Prostate gland (tissue), 2 donors: ENCODE measurements around the gene TFF1. TPM values are rescaled to one million over a fixed set of nuclear protein-coding genes. Genes with fewer than 3 reads are reported as not detected.

Experiments used
- DNase-seq: peaks from one replicate; pipeline ENCODE4 v3.0.0-alpha.2; 2019; ENCODE audit warnings: low spot score
- H3K27ac ChIP-seq, 2 donors: fragments of 200-600 bp; sonication (generic); 2 replicates each; pipeline ENCODE4 v1.5.1; 2017 to 2019
- H3K27me3 ChIP-seq: fragments of 200-600 bp; sonication (generic); replicated peaks from 2 replicates; pipeline ENCODE4 v1.5.1; 2019; ENCODE audit not compliant: insufficient read depth
- H3K36me3 ChIP-seq, 2 donors: fragments of 200-600 bp; sonication (generic); 1 replicate in 1 of 2; 2 replicates in 1 of 2; pipeline versions ENCODE4 v1.5.1 to v1.8.1; 2017 to 2019
- H3K4me1 ChIP-seq: fragments of 200-600 bp; sonication (generic); replicated peaks from 2 replicates; pipeline ENCODE4 v1.5.1; 2019
- H3K4me3 ChIP-seq, 2 donors: fragments of 200-600 bp; sonication (generic); 2 replicates each; pipeline ENCODE4 v1.5.1; 2017 to 2019
- H3K9me3 ChIP-seq: fragments of 200-600 bp; sonication (generic); 2 replicates; pipeline ENCODE4 v1.5.1; 2017
- CTCF ChIP-seq, 4 experiments: fragments of 200-600 bp in 2 of 4; fragments of 450-650 bp in 2 of 4; sonication (generic) in 2 of 4; IDR thresholded peaks; 1 replicate in 3 of 4; 2 replicates in 1 of 4; pipeline ENCODE4 v1.5.1; 2016 to 2019; ENCODE audit warnings: antibody characterized with exemption in 4 of 4, mild to moderate bottlenecking in 2 of 4, moderate library complexity in 2 of 4
- POLR2A ChIP-seq: fragments of 450-650 bp; IDR thresholded peaks from one replicate; pipeline ENCODE4 v1.6.1; 2016; ENCODE audit warnings: antibody characterized with exemption, mild to moderate bottlenecking
- POLR2AphosphoS5 ChIP-seq: sonication (generic); formaldehyde crosslinking; IDR thresholded peaks from one replicate; pipeline ENCODE4 v1.6.1; 2017; ENCODE audit warnings: antibody characterized with exemption
- WGBS: methylation state at CpG from one replicate; pipeline ENCODE4 v1.1.5; 2018; 5-methylcytosine and 5-hydroxymethylcytosine counted together
- intact Hi-C: fragments of 100-400 bp; cut with DNase I; formaldehyde crosslinking; loops from one replicate; pipeline ENCODE4 v1.14.2; 2022
- total RNA-seq, 2 donors: library from RNA; depleted of rRNA; stranded (reverse); fragments of >200 nt; gene quantifications; one replicate each; pipeline ENCODE4 v1.1.0, GENCODE V29; 2016

The TFF1 gene
- total RNA-seq, 2 donors from 2014 or later, result 4.7 to 16.2 TPM

- TF ChIP-seq CTCF (IDR thresholded peaks at IDR 0.05) (no peak), POLR2A (no peak), POLR2AphosphoS5 (no peak)
- Histone ChIP-seq H3K4me1 (no peaks in the 10 kb centered on the region), H3K36me3 (no peaks in the 10 kb centered on the region), H3K27ac (no peak overlapping the region), H3K27me3 (no peaks in the 10 kb centered on the region), H3K9me3 (no peaks in the 10 kb centered on the region), H3K4me3 (no peak overlapping the region)
- intact Hi-C loops, result no loop called here
- 100% methylated on average over 5 of the region's 5 CpGs for WGBS
- no peak for DNase-seq
Measured at GRCh38 chr21:42385619-42386018, 19.3 kb upstream of the TFF1 start.

DNA sequence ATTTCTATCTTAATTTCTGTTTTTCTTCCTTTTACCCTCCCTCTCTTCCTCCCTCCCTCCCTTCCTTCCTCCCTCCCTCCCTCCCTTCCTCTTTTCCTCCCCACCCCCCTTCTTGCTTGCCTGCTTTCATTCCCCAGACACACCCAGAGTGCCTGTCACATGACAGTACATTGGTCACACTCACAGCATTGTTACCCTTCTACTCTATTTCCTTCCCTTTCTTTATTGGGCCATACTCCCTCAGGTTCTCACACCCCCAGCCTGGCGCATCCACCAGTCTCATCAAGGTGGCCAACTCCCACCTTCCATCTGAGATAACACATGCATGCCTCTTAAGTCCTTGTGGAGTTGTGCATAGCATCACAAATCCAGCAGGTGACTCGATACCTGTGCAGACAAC lies 18.7 kb upstream of the TFF1 start:
- TF ChIP-seq POLR2AphosphoS5 (no peak), CTCF (IDR thresholded peaks at IDR 0.05) (no peak), POLR2A (no peak)
- no peak overlapping the region for H3K4me3 ChIP-seq
- no peak overlapping the region for H3K27ac ChIP-seq
- H3K4me1 ChIP-seq, result no peaks in the 10 kb centered on the region
- no peaks in the 10 kb centered on the region for H3K36me3 ChIP-seq
- H3K9me3 ChIP-seq, result no peaks in the 10 kb centered on the region
- DNase-seq, result no peak
- 94% methylated on average over 2 of the region's 2 CpGs for WGBS
- H3K27me3 ChIP-seq, result no peaks in the 10 kb centered on the region
- intact Hi-C loops, result no loop called here

DNA sequence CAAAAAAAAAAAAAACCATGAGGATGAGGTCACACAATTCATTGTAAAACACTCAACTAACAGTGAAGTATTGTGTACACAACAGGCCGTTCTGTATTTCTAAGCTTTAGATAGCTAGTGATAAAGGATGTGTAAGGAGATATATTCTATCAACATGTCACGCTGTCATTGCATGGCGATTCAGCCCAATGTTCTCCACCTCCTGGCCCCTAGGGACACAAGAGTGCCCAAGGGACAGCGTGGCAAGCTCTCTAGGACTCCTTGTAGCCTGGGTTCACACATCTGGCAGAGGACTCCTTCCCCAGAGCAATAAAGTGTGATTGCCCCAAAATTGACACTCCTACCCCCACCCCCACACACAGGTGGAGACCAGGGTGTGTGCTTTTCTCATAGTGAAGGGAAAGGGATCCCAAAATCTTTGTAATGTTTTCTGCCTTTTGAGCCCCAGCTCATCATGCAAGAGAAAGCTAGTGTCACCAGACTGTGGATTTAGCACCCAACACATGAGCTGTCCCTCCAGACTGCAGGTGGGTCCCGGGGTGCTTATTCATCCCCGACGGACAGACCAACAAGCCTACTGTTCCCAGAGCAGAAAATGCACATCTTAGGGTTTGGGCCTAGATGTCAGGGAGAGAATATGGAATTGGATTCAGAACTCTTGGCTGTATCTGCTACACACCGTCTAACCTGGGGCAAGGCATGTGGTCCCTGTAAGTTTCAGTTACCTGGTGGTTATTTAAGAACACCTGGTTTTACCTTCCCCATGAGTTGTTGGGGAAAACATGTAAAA lies 18.0 kb upstream of the TFF1 start:
- Histone ChIP-seq H3K36me3 (no peaks in the 10 kb centered on the region), H3K27me3 (no peaks in the 10 kb centered on the region), H3K4me1 (no peaks in the 10 kb centered on the region), H3K4me3 (no peak overlapping the region), H3K9me3 (no peaks in the 10 kb centered on the region), H3K27ac (no peak overlapping the region)
- DNase-seq, result no peak
- intact Hi-C loops, result no loop called here
- TF ChIP-seq POLR2A, result no peak
- WGBS, result 64% methylated on average over 8 of the region's 8 CpGs

DNA sequence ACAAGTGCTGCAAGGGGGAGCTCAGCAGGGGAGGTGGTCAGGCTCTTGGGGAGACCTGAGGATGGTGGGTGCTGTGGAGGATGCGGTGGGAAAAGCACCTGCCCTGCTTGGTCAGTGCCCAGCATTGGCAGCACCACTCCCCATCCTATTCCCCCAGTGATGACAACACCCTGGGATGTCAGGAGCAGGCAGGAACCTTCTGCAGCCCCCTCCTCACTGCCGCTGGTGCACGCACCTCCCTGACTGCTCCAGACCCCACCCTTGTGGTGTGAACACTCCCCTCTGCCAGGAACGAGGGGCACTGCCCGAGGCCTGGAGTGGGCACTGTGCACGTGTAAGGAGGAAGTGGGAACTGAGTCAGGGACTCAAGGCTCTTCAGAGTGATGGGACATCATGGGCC lies 17.0 kb upstream of the TFF1 start:
- intact Hi-C loops, result no loop called here
- Histone ChIP-seq H3K27ac (no peak overlapping the region), H3K9me3 (no peaks in the 10 kb centered on the region), H3K4me3 (no peak overlapping the region), H3K4me1 (no peaks in the 10 kb centered on the region), H3K36me3 (no peaks in the 10 kb centered on the region), H3K27me3 (no peaks in the 10 kb centered on the region)
- no peak for DNase-seq
- TF ChIP-seq POLR2A, result no peak
- no peak for TF ChIP-seq POLR2AphosphoS5
- TF ChIP-seq CTCF (IDR thresholded peaks at IDR 0.05), result no peak
- WGBS, result 80% methylated on average over 6 of the region's 6 CpGs

DNA sequence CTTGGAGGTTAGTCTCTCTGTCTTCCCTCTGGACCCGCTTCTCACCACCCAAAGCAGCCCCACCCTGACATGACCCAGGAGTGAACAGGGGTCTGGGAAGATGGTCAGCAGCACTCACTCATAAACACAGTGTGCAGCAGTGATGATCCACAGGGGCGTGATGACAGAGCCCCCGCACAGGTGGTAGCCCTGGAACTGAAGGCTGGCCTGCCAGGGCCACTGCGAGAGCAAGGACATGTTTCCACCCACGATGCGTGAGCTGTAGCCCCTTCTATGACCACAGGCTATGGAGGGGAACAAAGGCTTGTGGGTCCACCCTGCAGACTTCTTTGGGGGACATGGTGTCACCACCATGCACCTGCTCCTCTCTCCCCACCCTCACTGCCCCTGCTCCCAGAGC lies 16.6 kb upstream of the TFF1 start:
- Histone ChIP-seq H3K27ac (no peak overlapping the region), H3K27me3 (no peaks in the 10 kb centered on the region), H3K4me1 (no peaks in the 10 kb centered on the region), H3K4me3 (no peak overlapping the region), H3K9me3 (no peaks in the 10 kb centered on the region), H3K36me3 (no peaks in the 10 kb centered on the region)
- TF ChIP-seq CTCF (IDR thresholded peaks at IDR 0.05), result no peak
- no peak for TF ChIP-seq POLR2AphosphoS5
- TF ChIP-seq POLR2A, result no peak
- DNase-seq, result no peak
- WGBS, result 100% methylated on average over 6 of the region's 6 CpGs
- intact Hi-C loops, result no loop called here
